ENCODE data around the gene CACNA2D2. TPM values are rescaled to one million over a fixed set of nuclear protein-coding genes. Genes with fewer than 3 reads are reported as not detected.

CACNA2D2 gene
- total and polyA plus RNA-seq, 7 donors = 0.49 to 1.7 (median 1.1) TPM; not detected in 1

DNA sequence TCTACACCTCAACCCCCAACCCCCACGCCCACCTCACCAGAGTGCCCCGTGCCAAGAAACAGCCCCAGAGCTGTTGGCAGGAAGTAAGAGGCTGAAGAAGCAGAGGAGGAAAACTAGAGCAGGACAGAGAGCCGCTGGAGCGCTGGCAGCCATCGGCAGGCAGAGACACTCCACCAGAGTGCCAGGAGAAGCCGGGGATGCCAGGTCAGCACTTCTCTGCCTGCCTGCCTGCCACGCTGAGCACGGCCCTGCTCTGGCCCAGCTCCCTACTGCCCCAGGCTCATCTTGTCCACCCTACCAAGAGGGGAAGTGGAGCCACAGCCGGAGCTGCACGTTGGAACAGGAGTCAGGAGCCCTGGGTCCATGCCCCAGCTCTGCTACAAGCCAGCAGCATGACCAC lies 29.7 kb downstream of the CACNA2D2 start:
- Histone ChIP-seq H3K4me3 (no peak overlapping the region), H3K36me3 (no peaks in the 10 kb centered on the region), H3K9me3 (no peaks in the 10 kb centered on the region), H3K27me3 (no peaks in the 10 kb centered on the region), H3K27ac (no peak overlapping the region), H3K4me1 (no peaks in the 10 kb centered on the region)
- 64 to 73% methylated on average over 10 of the region's 10 CpGs for WGBS, 2 donors
- DNase-seq = no peak
- intact Hi-C loops (cut with DNase I) = no loop called here
- TF ChIP-seq POLR2A (IDR thresholded peaks at IDR 0.05) (no peak), EP300 (IDR thresholded peaks at IDR 0.05) (no peak), POLR2AphosphoS5 (IDR thresholded peaks at IDR 0.05) (no peak)
- TF ChIP-seq, protein P1, sequence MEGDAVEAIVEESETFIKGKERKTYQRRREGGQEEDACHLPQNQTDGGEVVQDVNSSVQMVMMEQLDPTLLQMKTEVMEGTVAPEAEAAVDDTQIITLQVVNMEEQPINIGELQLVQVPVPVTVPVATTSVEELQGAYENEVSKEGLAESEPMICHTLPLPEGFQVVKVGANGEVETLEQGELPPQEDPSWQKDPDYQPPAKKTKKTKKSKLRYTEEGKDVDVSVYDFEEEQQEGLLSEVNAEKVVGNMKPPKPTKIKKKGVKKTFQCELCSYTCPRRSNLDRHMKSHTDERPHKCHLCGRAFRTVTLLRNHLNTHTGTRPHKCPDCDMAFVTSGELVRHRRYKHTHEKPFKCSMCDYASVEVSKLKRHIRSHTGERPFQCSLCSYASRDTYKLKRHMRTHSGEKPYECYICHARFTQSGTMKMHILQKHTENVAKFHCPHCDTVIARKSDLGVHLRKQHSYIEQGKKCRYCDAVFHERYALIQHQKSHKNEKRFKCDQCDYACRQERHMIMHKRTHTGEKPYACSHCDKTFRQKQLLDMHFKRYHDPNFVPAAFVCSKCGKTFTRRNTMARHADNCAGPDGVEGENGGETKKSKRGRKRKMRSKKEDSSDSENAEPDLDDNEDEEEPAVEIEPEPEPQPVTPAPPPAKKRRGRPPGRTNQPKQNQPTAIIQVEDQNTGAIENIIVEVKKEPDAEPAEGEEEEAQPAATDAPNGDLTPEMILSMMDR (IDR thresholded peaks at IDR 0.05) = no peak

DNA sequence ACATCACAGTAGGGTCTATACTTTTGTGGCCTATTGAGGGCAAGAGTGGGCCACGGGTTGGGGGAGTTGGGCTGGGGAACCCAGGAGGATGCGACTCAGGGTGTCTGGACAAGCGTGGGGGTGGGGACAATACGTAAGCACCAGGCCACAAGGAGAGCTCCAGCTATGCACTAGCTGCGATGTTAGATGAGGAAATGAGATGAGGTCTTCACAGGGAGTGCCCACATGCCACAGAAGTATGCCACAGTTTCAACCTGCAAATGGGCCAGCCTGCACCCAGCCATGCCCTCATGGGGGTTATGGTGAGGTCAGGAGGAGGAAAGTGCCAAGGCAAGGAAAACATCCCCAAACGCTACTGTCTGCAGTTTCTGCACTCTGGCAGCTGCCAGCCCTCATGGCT lies 30.5 kb downstream of the CACNA2D2 start:
- H3K4me1 ChIP-seq = no peaks in the 10 kb centered on the region
- H3K9me3 ChIP-seq = no peaks in the 10 kb centered on the region
- no peak for DNase-seq
- no peak overlapping the region for H3K4me3 ChIP-seq
- no peak overlapping the region for H3K27ac ChIP-seq
- WGBS, 2 donors = 73 to 77% methylated on average over 6 of the region's 6 CpGs
- no peaks in the 10 kb centered on the region for H3K27me3 ChIP-seq
- no peak for TF ChIP-seq POLR2AphosphoS5 (IDR thresholded peaks at IDR 0.05)
- TF ChIP-seq, protein P1 (IDR thresholded peaks at IDR 0.05) = no peak
- TF ChIP-seq EP300 (IDR thresholded peaks at IDR 0.05) = no peak
- no peak for TF ChIP-seq POLR2A (IDR thresholded peaks at IDR 0.05)
- H3K36me3 ChIP-seq = no peaks in the 10 kb centered on the region
- intact Hi-C loops (cut with DNase I) = no loop called here

DNA sequence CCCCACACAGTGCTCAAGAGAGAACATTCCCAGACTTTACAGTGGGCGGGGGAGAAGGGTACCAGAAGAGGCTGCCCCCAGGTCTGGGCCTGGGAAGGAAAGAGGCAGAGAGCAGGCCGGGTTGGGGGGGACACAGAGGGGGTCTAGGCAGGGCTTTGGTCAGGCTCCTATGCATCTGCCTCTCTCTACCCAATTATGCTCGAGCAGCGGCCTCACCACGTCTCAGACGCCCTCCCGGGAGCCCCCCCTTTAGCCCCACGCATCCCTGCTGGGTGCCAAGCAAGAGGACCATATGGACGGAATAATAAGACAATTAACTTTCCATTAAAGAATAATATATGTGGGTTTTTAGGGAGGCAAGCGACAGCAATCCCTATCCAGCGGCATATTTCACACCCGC lies 32.8 kb downstream of the CACNA2D2 start:
- WGBS, 2 donors = 87 to 91% methylated on average over 12 of the region's 12 CpGs
- intact Hi-C loops (cut with DNase I) = no loop called here

DNA sequence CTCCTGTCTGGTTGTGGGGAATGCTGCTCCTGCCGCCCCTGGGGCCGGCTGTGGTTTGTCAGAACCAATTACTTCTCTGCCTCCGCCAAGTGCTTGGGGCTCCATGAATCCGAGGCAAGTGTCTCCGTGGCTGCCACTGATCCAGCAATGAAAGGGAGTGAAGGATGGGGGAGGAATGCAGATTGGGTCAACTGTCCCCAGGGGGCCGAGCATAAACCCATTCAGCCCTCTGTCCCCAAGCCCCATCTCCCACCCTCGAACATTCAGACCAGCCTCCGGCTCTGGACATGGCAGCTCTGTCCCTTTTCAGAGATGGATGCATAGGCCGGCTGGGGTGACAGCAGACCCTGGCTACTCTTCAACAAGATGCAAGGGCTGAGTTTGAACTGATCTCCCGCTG lies 35.5 kb downstream of the CACNA2D2 start:
- H3K4me3 ChIP-seq = no peak overlapping the region
- no peak overlapping the region for H3K27ac ChIP-seq
- H3K4me1 ChIP-seq = no peaks in the 10 kb centered on the region
- intact Hi-C loops (cut with DNase I) = no loop called here
- 83% methylated on average over 10 of the region's 10 CpGs for WGBS, 2 donors
- TF ChIP-seq, protein P1 (IDR thresholded peaks at IDR 0.05) = no peak
- TF ChIP-seq POLR2AphosphoS5 (IDR thresholded peaks at IDR 0.05) (no peak), EP300 (IDR thresholded peaks at IDR 0.05) (no peak), POLR2A (IDR thresholded peaks at IDR 0.05) (no peak)
- no peaks in the 10 kb centered on the region for H3K9me3 ChIP-seq
- no peaks in the 10 kb centered on the region for H3K27me3 ChIP-seq
- no peaks in the 10 kb centered on the region for H3K36me3 ChIP-seq
- no peak for DNase-seq

More for the DNA sequence above, 32.8 kb downstream of the CACNA2D2 start:
- Histone ChIP-seq H3K9me3 (no peaks in the 10 kb centered on the region), H3K36me3 (no peaks in the 10 kb centered on the region), H3K4me1 (no peaks in the 10 kb centered on the region), H3K27ac (no peak overlapping the region), H3K4me3 (no peak overlapping the region), H3K27me3 (no peaks in the 10 kb centered on the region)
- TF ChIP-seq POLR2A (IDR thresholded peaks at IDR 0.05) (no peak), POLR2AphosphoS5 (IDR thresholded peaks at IDR 0.05) (no peak), EP300 (IDR thresholded peaks at IDR 0.05) (no peak)
- TF ChIP-seq, protein P1 (IDR thresholded peaks at IDR 0.05) = no peak
- no peak for DNase-seq

DNA sequence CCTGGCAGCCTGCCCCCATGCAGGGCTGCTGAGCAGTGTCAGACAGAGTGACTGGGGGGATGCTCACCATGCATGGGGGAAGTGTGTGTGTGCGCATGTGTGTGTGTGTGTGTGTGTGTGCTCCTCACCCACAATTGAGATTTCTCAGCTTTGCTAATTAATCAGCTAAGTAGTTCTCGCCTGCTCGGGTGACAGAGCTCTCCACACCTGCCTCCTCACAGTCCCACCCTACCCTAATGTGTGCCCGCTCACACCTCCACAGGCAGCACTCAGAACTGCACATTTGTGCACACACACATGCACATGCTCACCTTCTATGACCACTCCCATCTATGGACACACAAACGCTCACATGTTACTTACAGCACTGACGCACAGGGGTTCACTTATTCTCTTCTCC lies 37.3 kb downstream of the CACNA2D2 start:
- H3K27me3 ChIP-seq = no peaks in the 10 kb centered on the region
- no peak overlapping the region for H3K4me3 ChIP-seq
- intact Hi-C loops (cut with DNase I) = no loop called here
- no peak overlapping the region for H3K27ac ChIP-seq
- no peaks in the 10 kb centered on the region for H3K4me1 ChIP-seq
- TF ChIP-seq POLR2A (IDR thresholded peaks at IDR 0.05) (no peak), EP300 (IDR thresholded peaks at IDR 0.05) (no peak), POLR2AphosphoS5 (IDR thresholded peaks at IDR 0.05) (no peak)
- TF ChIP-seq, protein P1 (IDR thresholded peaks at IDR 0.05) = no peak
- 68 to 79% methylated on average over 6 of the region's 6 CpGs for WGBS, 2 donors
- H3K36me3 ChIP-seq = no peaks in the 10 kb centered on the region
- DNase-seq = no peak
- H3K9me3 ChIP-seq = no peaks in the 10 kb centered on the region
